CD4-positive, CD25-positive, alpha-beta regulatory T cell (primary cell): ENCODE results near the gene EDA. TPM values are rescaled to one million over a fixed set of nuclear protein-coding genes. Genes with fewer than 3 reads are reported as not detected.

Experiments used
- ATAC-seq, 2 donors: fragments of 150-1000 bp; cut with Tn5 transposase; one replicate each; pipeline ENCODE4 v1.10.0; 2021; ENCODE audit warnings: low read depth in 2 of 2, moderate number of reproducible peaks in 2 of 2, moderate library complexity in 1 of 2
- DNase-seq, 3 donors: peaks; one replicate each; pipeline versions ENCODE4 v3.0.0 to v3.0.0-alpha.2; 2012 to 2022; ENCODE audit warnings: mixed read lengths in 1 of 3
- H3K27ac ChIP-seq: one replicate; pipeline ENCODE4 v1.7.0; 2013; ENCODE audit warnings: mild to moderate bottlenecking, low read length; ENCODE audit not compliant: insufficient read depth, poor library complexity, severe bottlenecking
- H3K27me3 ChIP-seq: one replicate; pipeline ENCODE4 v1.7.0; 2013; ENCODE audit warnings: low read length; ENCODE audit not compliant: control insufficient read depth, insufficient read depth
- H3K36me3 ChIP-seq: one replicate; pipeline ENCODE4 v1.7.0; 2013; ENCODE audit warnings: mild to moderate bottlenecking, low read length, moderate library complexity; ENCODE audit not compliant: control insufficient read depth, insufficient read depth
- H3K4me1 ChIP-seq: 2 replicates; pipeline ENCODE4 v1.7.0; 2013; ENCODE audit warnings: mild to moderate bottlenecking, low read length; ENCODE audit not compliant: insufficient read depth, control insufficient read depth, poor library complexity, severe bottlenecking
- H3K4me3 ChIP-seq: one replicate; pipeline ENCODE4 v1.7.0; 2013; ENCODE audit warnings: low read depth, mild to moderate bottlenecking, low read length, moderate library complexity
- H3K9me3 ChIP-seq, 2 experiments: 1 replicate in 1 of 2; 2 replicates in 1 of 2; pipeline ENCODE4 v1.7.0; 2013; ENCODE audit warnings: low read length in 2 of 2, mild to moderate bottlenecking in 1 of 2, moderate library complexity in 1 of 2; ENCODE audit not compliant: control insufficient read depth in 2 of 2
- H3K27ac Mint-ChIP-seq, 3 donors: one replicate each; pipeline ENCODE4 v1.8.0; 2020 to 2022; ENCODE audit warnings: mild to moderate bottlenecking in 3 of 3, mixed read lengths in 3 of 3, moderate library complexity in 2 of 3
- H3K27me3 Mint-ChIP-seq: one replicate; pipeline ENCODE4 v1.8.0; 2022; ENCODE audit warnings: mild to moderate bottlenecking, mixed read lengths
- H3K36me3 Mint-ChIP-seq: one replicate; pipeline ENCODE4 v1.8.0; 2020; ENCODE audit warnings: mixed read lengths
- H3K4me1 Mint-ChIP-seq, 4 donors: one replicate each; pipeline ENCODE4 v1.8.0; 2020 to 2022; ENCODE audit warnings: mixed read lengths in 4 of 4, mild to moderate bottlenecking in 1 of 4
- H3K4me3 Mint-ChIP-seq, 4 donors: one replicate each; pipeline ENCODE4 v1.8.0; 2020 to 2022; ENCODE audit warnings: mild to moderate bottlenecking in 4 of 4, mixed read lengths in 4 of 4, moderate library complexity in 3 of 4
- H3K9me3 Mint-ChIP-seq, 7 donors: one replicate each; pipeline ENCODE4 v1.8.0; 2020 to 2022; ENCODE audit warnings: mixed read lengths in 7 of 7, mild to moderate bottlenecking in 3 of 7, moderate library complexity in 2 of 7
- polyA plus RNA-seq, 4 donors: library from polyadenylated mRNA; unstranded; fragments of 300-500 nt; fragmentation: Illumina TruSeq; gene quantifications; one replicate each; pipeline ENCODE4 v1.2.3, GENCODE V29; 2021
- total RNA-seq: library from RNA; stranded (reverse); gene quantifications from one replicate; pipeline ENCODE4 v1.2.3, GENCODE V29; 2022

EDA gene
- total and polyA plus RNA-seq, 5 donors from 2014 or later: 0.45 to 2.4 (median 0.85) TPM; not detected in 2

- H3K9me3 Mint-ChIP-seq: peaks cover 0 to 1% (median 0%) of the 10 kb centered on the region in 7 donors
- Histone ChIP-seq H3K4me3 (no peak overlapping the region), H3K9me3 (no peaks in the 10 kb centered on the region), H3K4me1 (no peaks in the 10 kb centered on the region), H3K27ac (no peak overlapping the region), H3K36me3 (no peaks in the 10 kb centered on the region), H3K27me3 (no peaks in the 10 kb centered on the region)
- no peak overlapping the region for H3K27ac Mint-ChIP-seq
- no peaks in the 10 kb centered on the region for H3K36me3 Mint-ChIP-seq
- no peak for DNase-seq
- peaks cover 7% of the 10 kb centered on the region for H3K27me3 Mint-ChIP-seq
- no peak overlapping the region for H3K4me3 Mint-ChIP-seq
- ATAC-seq: no peak
- no peaks in the 10 kb centered on the region for H3K4me1 Mint-ChIP-seq
These were observed 472.1 kb downstream of the EDA start for GRCh38 chrX:70087857-70088630.

GRCh38 chrX:70088751-70089150 is 472.8 kb downstream of the EDA start:
- Mint-ChIP-seq H3K4me1 (no peaks in the 10 kb centered on the region), H3K27me3 (peaks cover 7% of the 10 kb centered on the region), H3K9me3 (peaks cover 0 to 1% (median 0%) of the 10 kb centered on the region in 7 donors), H3K36me3 (no peaks in the 10 kb centered on the region), H3K27ac (no peak overlapping the region), H3K4me3 (no peak overlapping the region)
- no peak overlapping the region for H3K4me3 ChIP-seq
- H3K4me1 ChIP-seq: no peaks in the 10 kb centered on the region
- no peaks in the 10 kb centered on the region for H3K36me3 ChIP-seq
- H3K27ac ChIP-seq: no peak overlapping the region
- H3K9me3 ChIP-seq: no peaks in the 10 kb centered on the region
- ATAC-seq: no peak
- H3K27me3 ChIP-seq: no peaks in the 10 kb centered on the region
- no peak for DNase-seq

Other genes starting within 250 kb of the EDA start
- gene NALF2, start 111.8 kb upstream of the EDA start, total RNA-seq: not detected
- not detected for gene NALF2, start 111.8 kb upstream of the EDA start, polyA plus RNA-seq